Lower leg skin (tissue), 3 donors: ENCODE results near the gene NVL.

Experiments
- CTCF ChIP-seq, 3 donors: fragments of 450-650 bp; IDR thresholded peaks; one replicate each; pipeline ENCODE4 v1.5.1; 2016; ENCODE audit warnings: antibody characterized with exemption in 3 of 3, mild to moderate bottlenecking in 3 of 3, moderate library complexity in 2 of 3
- POLR2A ChIP-seq, 2 donors: fragments of 450-650 bp; IDR thresholded peaks; one replicate each; pipeline ENCODE4 v1.6.1; 2016 to 2017; ENCODE audit warnings: antibody characterized with exemption in 2 of 2, mild to moderate bottlenecking in 1 of 2, moderate library complexity in 1 of 2

GRCh38 chr1:224234017-224234416 is 96.0 kb downstream of the NVL start:
- TF ChIP-seq POLR2A (IDR thresholded peaks at IDR 0.05): no peak
- TF ChIP-seq CTCF (IDR thresholded peaks at IDR 0.05): no peak
